G401 (cell line): ENCODE measurements around the gene MMP28. TPM values are rescaled to one million over a fixed set of nuclear protein-coding genes. Genes with fewer than 3 reads are reported as not detected.

ENCODE experiments used
- DNase-seq: peaks from one replicate; pipeline ENCODE4 v3.0.0-alpha.2; 2015; ENCODE audit warnings: low spot score
- in situ Hi-C: cut with HindIII; loops from 2 replicates; pipeline ENCODE4 v1.10.0; 2016; ENCODE audit warnings: low sequenced_read_pairs, mixed read lengths
- total RNA-seq: library from RNA; depleted of rRNA; stranded (reverse); fragments of >200 nt; shearing (Covaris generic); gene quantifications from 2 replicates; pipeline ENCODE4 v1.2.3, GENCODE V29; 2014

The MMP28 gene
- total RNA-seq, 1 experiment from 2014 or later: not detected

GRCh38 chr17:35804658-35805192 is 9.3 kb upstream of the MMP28 start:
- in situ Hi-C loops: no loop called here
- DNase-seq: peak; percentile 79

- in situ Hi-C loops: no loop called here
- peak; percentile 93 for DNase-seq
These were observed 6.3 kb upstream of the MMP28 start for GRCh38 chr17:35801583-35802224.

- in situ Hi-C loops: no loop called here
- peak; percentile 99 for DNase-seq
These were observed 4.5 kb upstream of the MMP28 start for GRCh38 chr17:35799942-35800341.

- in situ Hi-C loops: no loop called here
- DNase-seq: no peak
These were observed 2.5 kb upstream of the MMP28 start for GRCh38 chr17:35797918-35798317.

GRCh38 chr17:35797370-35797769 is 1.9 kb upstream of the MMP28 start:
- in situ Hi-C loops: no loop called here
- DNase-seq: no peak

- no peak for DNase-seq
- in situ Hi-C loops: no loop called here
These were observed 1.5 kb upstream of the MMP28 start for GRCh38 chr17:35796942-35797341.

GRCh38 chr17:35795871-35796265 is 427 bp upstream of the MMP28 start:
- in situ Hi-C loops: no loop called here
- no peak for DNase-seq

- DNase-seq: no peak
- in situ Hi-C loops: no loop called here
These were observed 2.2 kb downstream of the MMP28 start for GRCh38 chr17:35793257-35793656.

- no peak for DNase-seq
- in situ Hi-C loops: no loop called here
These were observed 3.6 kb downstream of the MMP28 start for GRCh38 chr17:35791681-35792350.

GRCh38 chr17:35790841-35791240 is 4.6 kb downstream of the MMP28 start:
- no peak for DNase-seq
- in situ Hi-C loops: no loop called here

- no peak for DNase-seq
- in situ Hi-C loops: no loop called here
These were observed 6.7 kb downstream of the MMP28 start for GRCh38 chr17:35788477-35789368.

GRCh38 chr17:35786941-35787432 is 8.5 kb downstream of the MMP28 start:
- no peak for DNase-seq
- in situ Hi-C loops: no loop called here

- DNase-seq: no peak
- in situ Hi-C loops: no loop called here
These were observed 10.5 kb downstream of the MMP28 start for GRCh38 chr17:35784895-35785294.

- in situ Hi-C loops: no loop called here
- no peak for DNase-seq
These were observed 14.5 kb downstream of the MMP28 start for GRCh38 chr17:35780950-35781349.

GRCh38 chr17:35778641-35779196 is 16.7 kb downstream of the MMP28 start:
- no peak for DNase-seq

GRCh38 chr17:35775583-35775982 is 19.9 kb downstream of the MMP28 start:
- in situ Hi-C loops: no loop called here
- no peak for DNase-seq

More at GRCh38 chr17:35778641-35779196, 16.7 kb downstream of the MMP28 start:
- in situ Hi-C loops: no loop called here

GRCh38 chr17:35775039-35775438 is 20.4 kb downstream of the MMP28 start:
- no peak for DNase-seq
- in situ Hi-C loops: no loop called here

- in situ Hi-C loops: no loop called here
These were observed 20.9 kb downstream of the MMP28 start for GRCh38 chr17:35774499-35774898.

GRCh38 chr17:35773679-35774425 is 21.6 kb downstream of the MMP28 start:
- no peak for DNase-seq
- in situ Hi-C loops: no loop called here

More at GRCh38 chr17:35774499-35774898, 20.9 kb downstream of the MMP28 start:
- DNase-seq: no peak
